ENCODE results near the gene TTC34. TPM values are rescaled to one million over a fixed set of nuclear protein-coding genes. Genes with fewer than 3 reads are reported as not detected.

Gene TTC34
- total and polyA plus RNA-seq, 2 donors (not counting 1 experiment from before 2014, with no cell fraction given) = 0.05 to 0.17 TPM

GRCh38 chr1:2828586-2829250, 27.2 kb upstream of the TTC34 start:
- Histone ChIP-seq H3K79me2 (ENCODE audit: control insufficient read depth, insufficient read depth, low read length) (no peaks in the 10 kb centered on the region), H3K27ac (ENCODE audit: insufficient read depth, low read length) (no peak overlapping the region), H3K9me3 (ENCODE audit: control insufficient read depth, insufficient read depth, low read depth, low read length) (no peaks in the 10 kb centered on the region), H3K4me2 (ENCODE audit: extremely low read depth, insufficient read depth, low read length) (no peak overlapping the region), H3K4me1 (ENCODE audit: control insufficient read depth, extremely low read depth, insufficient read depth, low read length) (no peaks in the 10 kb centered on the region), H3K4me3 (replicated peaks in 1 of 4; ENCODE audit: control extremely low read depth in 1 of 4, insufficient read depth in 1 of 4, low read depth in 3 of 4, low read length in 4 of 4) (no peak overlapping the region), H4K20me1 (ENCODE audit: control insufficient read depth, extremely low read depth, insufficient read depth, low read length) (no peaks in the 10 kb centered on the region), H3K9ac (ENCODE audit: insufficient read depth, low read length) (no peak overlapping the region), H3K27me3 (ENCODE audit: control insufficient read depth, insufficient read depth, low read length) (no peaks in the 10 kb centered on the region), H3K36me3 (ENCODE audit: control insufficient read depth, insufficient read depth, low read length) (no peaks in the 10 kb centered on the region), H2AFZ (ENCODE audit: low read length) (no peak overlapping the region)
- TF ChIP-seq CTCF (conservative IDR thresholded peaks at IDR 0.05 in 1 of 2, IDR thresholded peaks at IDR 0.05 in 1 of 2; ENCODE audit: low read depth in 1 of 2, low read length in 2 of 2) (no peak), EZH2 (IDR thresholded peaks at IDR 0.05; ENCODE audit: low read length, missing control alignments) (no peak)
- DNase-seq (ENCODE audit: low read depth in 2 of 2) = no peak

DNA sequence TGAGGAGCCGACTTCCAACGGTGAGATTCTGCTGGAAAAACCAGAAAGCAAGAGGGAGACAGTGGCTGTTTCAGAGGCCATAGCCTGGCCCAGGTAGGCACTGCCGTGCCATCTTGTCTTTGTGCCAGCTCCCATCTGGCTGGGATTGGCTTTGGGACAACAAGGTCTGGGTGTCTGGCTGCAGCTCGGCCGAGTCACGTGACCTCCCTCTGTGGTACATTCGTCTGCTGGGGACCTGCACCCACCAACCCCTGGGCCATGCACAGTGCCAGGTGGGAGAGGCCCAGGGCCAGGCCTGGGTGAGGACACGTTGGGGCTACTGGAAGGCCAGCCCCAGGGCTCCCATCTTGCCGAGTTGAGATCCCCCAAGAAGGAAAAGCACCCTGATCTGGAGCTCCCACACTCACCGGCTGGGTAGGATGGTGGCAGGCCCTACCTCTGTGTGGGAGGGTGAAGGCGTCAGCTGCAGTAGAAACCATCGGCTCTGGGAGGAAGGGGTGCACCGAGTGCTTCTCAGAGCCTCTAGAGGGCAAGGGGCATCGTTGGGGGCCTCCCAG, 25.3 kb upstream of the TTC34 start:
- TF ChIP-seq EZH2 (IDR thresholded peaks at IDR 0.05; ENCODE audit: low read length, missing control alignments) (no peak), CTCF (conservative IDR thresholded peaks at IDR 0.05 in 1 of 2, IDR thresholded peaks at IDR 0.05 in 1 of 2; ENCODE audit: low read depth in 1 of 2, low read length in 2 of 2) (no peak)
- no peak overlapping the region for H2AFZ ChIP-seq (ENCODE audit: low read length)
- no peaks in the 10 kb centered on the region for H4K20me1 ChIP-seq (ENCODE audit: control insufficient read depth, extremely low read depth, insufficient read depth, low read length)
- no peaks in the 10 kb centered on the region for H3K9me3 ChIP-seq (ENCODE audit: control insufficient read depth, insufficient read depth, low read depth, low read length)
- H3K27ac ChIP-seq (ENCODE audit: insufficient read depth, low read length) = no peak overlapping the region
- no peak overlapping the region for H3K4me2 ChIP-seq (ENCODE audit: extremely low read depth, insufficient read depth, low read length)
- H3K4me1 ChIP-seq (ENCODE audit: control insufficient read depth, extremely low read depth, insufficient read depth, low read length) = no peaks in the 10 kb centered on the region
- DNase-seq (ENCODE audit: low read depth in 2 of 2) = no peak
- no peak overlapping the region for H3K9ac ChIP-seq (ENCODE audit: insufficient read depth, low read length)
- H3K4me3 ChIP-seq (replicated peaks in 1 of 4; ENCODE audit: control extremely low read depth in 1 of 4, insufficient read depth in 1 of 4, low read depth in 3 of 4, low read length in 4 of 4) = no peak overlapping the region
- H3K27me3 ChIP-seq (ENCODE audit: control insufficient read depth, insufficient read depth, low read length) = no peaks in the 10 kb centered on the region
- no peaks in the 10 kb centered on the region for H3K79me2 ChIP-seq (ENCODE audit: control insufficient read depth, insufficient read depth, low read length)
- H3K36me3 ChIP-seq (ENCODE audit: control insufficient read depth, insufficient read depth, low read length) = no peaks in the 10 kb centered on the region

DNA sequence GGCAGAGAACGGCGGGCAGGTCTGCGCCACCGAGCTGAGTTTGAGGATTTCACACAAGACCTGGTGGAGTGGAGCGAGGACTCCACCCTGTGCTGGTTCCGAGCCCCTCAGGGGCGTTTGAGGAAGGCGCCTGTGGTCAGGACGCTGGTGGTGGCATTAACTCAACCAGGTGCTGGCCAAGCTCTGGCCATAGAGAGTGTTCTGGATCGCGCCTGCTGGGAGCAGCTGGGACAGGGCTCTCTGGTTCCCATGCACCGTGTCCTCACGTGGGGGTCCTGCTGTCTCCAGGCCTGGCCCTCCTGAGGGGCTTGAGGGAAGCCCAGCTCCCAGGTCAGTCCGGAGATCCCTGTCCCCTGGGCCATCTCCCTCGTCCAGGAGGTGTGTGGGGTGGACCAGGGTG, 24.8 kb upstream of the TTC34 start:
- TF ChIP-seq CTCF (conservative IDR thresholded peaks at IDR 0.05 in 1 of 2, IDR thresholded peaks at IDR 0.05 in 1 of 2; ENCODE audit: low read depth in 1 of 2, low read length in 2 of 2) (no peak), EZH2 (IDR thresholded peaks at IDR 0.05; ENCODE audit: low read length, missing control alignments) (no peak)
- no peaks in the 10 kb centered on the region for H3K27me3 ChIP-seq (ENCODE audit: control insufficient read depth, insufficient read depth, low read length)
- no peaks in the 10 kb centered on the region for H3K9me3 ChIP-seq (ENCODE audit: control insufficient read depth, insufficient read depth, low read depth, low read length)
- H3K4me2 ChIP-seq (ENCODE audit: extremely low read depth, insufficient read depth, low read length) = no peak overlapping the region
- no peak overlapping the region for H3K27ac ChIP-seq (ENCODE audit: insufficient read depth, low read length)
- H3K36me3 ChIP-seq (ENCODE audit: control insufficient read depth, insufficient read depth, low read length) = no peaks in the 10 kb centered on the region
- H4K20me1 ChIP-seq (ENCODE audit: control insufficient read depth, extremely low read depth, insufficient read depth, low read length) = no peaks in the 10 kb centered on the region
- no peaks in the 10 kb centered on the region for H3K4me1 ChIP-seq (ENCODE audit: control insufficient read depth, extremely low read depth, insufficient read depth, low read length)
- no peaks in the 10 kb centered on the region for H3K79me2 ChIP-seq (ENCODE audit: control insufficient read depth, insufficient read depth, low read length)
- no peak overlapping the region for H2AFZ ChIP-seq (ENCODE audit: low read length)
- no peak for DNase-seq (ENCODE audit: low read depth in 2 of 2)
- H3K9ac ChIP-seq (ENCODE audit: insufficient read depth, low read length) = no peak overlapping the region
- no peak overlapping the region for H3K4me3 ChIP-seq (replicated peaks in 1 of 4; ENCODE audit: control extremely low read depth in 1 of 4, insufficient read depth in 1 of 4, low read depth in 3 of 4, low read length in 4 of 4)

All from fibroblast of lung (primary cell).